ENCODE data around the gene CLINT1.

Gene CLINT1

GRCh38 chr5:157818368-157818767 lies 40.6 kb downstream of the CLINT1 start:
- DNase-seq = no peak

- DNase-seq = no peak
Observed at GRCh38 chr5:157817928-157818327, 41.0 kb downstream of the CLINT1 start.

GRCh38 chr5:157817387-157817702 lies 41.6 kb downstream of the CLINT1 start:
- no peak for DNase-seq

- peak; percentile 6 to 37 for DNase-seq
Observed at GRCh38 chr5:157816682-157817386, 42.1 kb downstream of the CLINT1 start.

GRCh38 chr5:157812086-157812485 lies 46.9 kb downstream of the CLINT1 start:
- DNase-seq = no peak

GRCh38 chr5:157808043-157808442 lies 50.9 kb downstream of the CLINT1 start:
- DNase-seq = no peak

GRCh38 chr5:157802736-157803135 lies 56.2 kb downstream of the CLINT1 start:
- no peak for DNase-seq

- no peak for DNase-seq
Observed at GRCh38 chr5:157800137-157800536, 58.8 kb downstream of the CLINT1 start.

GRCh38 chr5:157799578-157799977 lies 59.4 kb downstream of the CLINT1 start:
- DNase-seq = no peak

- no peak for DNase-seq
Observed at GRCh38 chr5:157793301-157793700, 65.6 kb downstream of the CLINT1 start.

- no peak for DNase-seq
Observed at GRCh38 chr5:157785801-157786200, 73.1 kb downstream of the CLINT1 start.

GRCh38 chr5:157779221-157779620 lies 79.7 kb downstream of the CLINT1 start:
- DNase-seq = no peak

GRCh38 chr5:157778121-157778805 lies 80.7 kb downstream of the CLINT1 start:
- peak in 1 of 2 experiments; percentile 2 for DNase-seq

- DNase-seq = no peak
Observed at GRCh38 chr5:157772127-157772526, 86.8 kb downstream of the CLINT1 start.

- DNase-seq = no peak
Observed at GRCh38 chr5:157770665-157771064, 88.3 kb downstream of the CLINT1 start.

GRCh38 chr5:157767689-157768088 lies 91.3 kb downstream of the CLINT1 start:
- no peak for DNase-seq

- peak; percentile 56 to 78 for DNase-seq
Observed at GRCh38 chr5:157766902-157767301, 92.0 kb downstream of the CLINT1 start.

- peak; percentile 22 to 59 for DNase-seq
Observed at GRCh38 chr5:157766442-157766841, 92.5 kb downstream of the CLINT1 start.

- no peak for DNase-seq
Observed at GRCh38 chr5:157764531-157764930, 94.4 kb downstream of the CLINT1 start.

GRCh38 chr5:157761690-157762621 lies 97.0 kb downstream of the CLINT1 start:
- peak; percentile 53 to 83 for DNase-seq

GRCh38 chr5:157758706-157759105 lies 100.2 kb downstream of the CLINT1 start:
- no peak for DNase-seq

- DNase-seq = no peak
Observed at GRCh38 chr5:157756122-157756521, 102.8 kb downstream of the CLINT1 start.

GRCh38 chr5:157750320-157750719 lies 108.6 kb downstream of the CLINT1 start:
- DNase-seq = no peak

GRCh38 chr5:157749462-157749799 lies 109.5 kb downstream of the CLINT1 start:
- DNase-seq = no peak

Data from NCI-H526 (cell line).